Measurements from ENCODE around the gene ARID5A. TPM values are rescaled to one million over a fixed set of nuclear protein-coding genes. Genes with fewer than 3 reads are reported as not detected.

ARID5A gene
- total RNA-seq, 2 experiments from 2014 or later, result 326 to 342 TPM

DNA sequence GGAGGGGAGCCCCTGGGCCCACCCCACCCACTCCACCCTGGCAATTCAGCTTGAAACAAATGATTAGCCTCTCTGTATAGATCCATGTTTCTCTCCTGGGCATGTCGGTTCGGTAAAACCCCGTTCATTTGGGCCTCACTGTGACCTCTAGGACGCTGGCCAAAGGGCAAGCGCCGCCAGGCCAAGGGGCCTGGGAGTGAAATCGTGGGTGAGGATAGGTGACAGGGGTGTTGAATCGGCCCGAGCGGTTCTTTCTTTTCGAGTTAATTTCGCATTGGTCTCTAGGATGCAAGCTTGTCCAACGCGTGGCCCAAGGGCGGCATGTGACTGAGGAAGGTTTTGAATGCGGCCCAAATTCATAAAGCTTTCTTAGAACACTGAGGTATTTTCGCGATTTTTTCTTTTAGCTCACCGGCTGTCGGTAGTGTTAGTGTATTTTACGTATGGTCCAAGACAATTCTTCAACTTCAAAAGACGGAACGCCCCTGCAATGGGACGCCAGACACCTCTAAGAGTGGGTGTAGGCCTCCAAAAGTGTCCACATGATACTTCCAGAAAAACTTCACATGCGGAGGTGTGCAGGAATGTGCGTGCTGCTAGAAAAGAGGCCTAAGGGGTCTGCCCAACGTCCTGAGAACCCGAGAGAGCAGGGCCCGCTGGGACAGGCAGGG is 9.8 kb upstream of the ARID5A start:
- Histone ChIP-seq H3K9me3 (ENCODE audit: control insufficient read depth in 1 of 2, insufficient read depth in 1 of 2, low read length in 2 of 2) (no peaks in the 10 kb centered on the region), H3K36me3 (ENCODE audit: insufficient read depth, low read length) (no peaks in the 10 kb centered on the region), H3K27me3 (ENCODE audit: control insufficient read depth in 1 of 2, insufficient read depth in 2 of 2, low read length in 2 of 2) (no peaks in the 10 kb centered on the region), H3K4me3 (ENCODE audit: low read length) (peak overlapping the region; percentile 64), H3K27ac (ENCODE audit: low read depth in 1 of 2, low read length in 2 of 2) (peak overlapping the region in 1 of 2 donors; percentile 10), H3K4me1 (ENCODE audit: insufficient read depth, low read length) (peaks cover 74% of the 10 kb centered on the region)
- peaks cover 46% of the 10 kb centered on the region for H3K4me1 Mint-ChIP-seq (ENCODE audit: low read depth)
- DNase-seq (no peak), ATAC-seq (ENCODE audit: poor library complexity) (no peak)
- ChIA-PET POLR2A (interaction anchor here (0.8 to 7.2 kb wide), 4 partner anchors 11 to 119 kb away, joined by 3 to 180 read pairs (median 20); partner anchors contain the start of gene ARID5A), CTCF (interaction anchor here (1.1 to 5.2 kb wide), 4 partner anchors 12 to 28 kb away, joined by 4 to 30 read pairs (median 10); no protein-coding TSS in a partner anchor)
- H3K4me3 Mint-ChIP-seq, result peak overlapping the region; percentile 52
- no peaks in the 10 kb centered on the region for H3K9me3 Mint-ChIP-seq
- H3K27ac Mint-ChIP-seq, result peak overlapping the region; percentile 52
- intact Hi-C loops (cut with DNase I, micrococcal nuclease), result loop anchor here in 1 of 2 experiments (1.0 kb wide), 1 partner anchor 28 kb away; no protein-coding TSS in a partner anchor
- H3K36me3 Mint-ChIP-seq (ENCODE audit: low read depth), result no peaks in the 10 kb centered on the region
- H3K27me3 Mint-ChIP-seq, result no peaks in the 10 kb centered on the region
- TF ChIP-seq, protein P1, sequence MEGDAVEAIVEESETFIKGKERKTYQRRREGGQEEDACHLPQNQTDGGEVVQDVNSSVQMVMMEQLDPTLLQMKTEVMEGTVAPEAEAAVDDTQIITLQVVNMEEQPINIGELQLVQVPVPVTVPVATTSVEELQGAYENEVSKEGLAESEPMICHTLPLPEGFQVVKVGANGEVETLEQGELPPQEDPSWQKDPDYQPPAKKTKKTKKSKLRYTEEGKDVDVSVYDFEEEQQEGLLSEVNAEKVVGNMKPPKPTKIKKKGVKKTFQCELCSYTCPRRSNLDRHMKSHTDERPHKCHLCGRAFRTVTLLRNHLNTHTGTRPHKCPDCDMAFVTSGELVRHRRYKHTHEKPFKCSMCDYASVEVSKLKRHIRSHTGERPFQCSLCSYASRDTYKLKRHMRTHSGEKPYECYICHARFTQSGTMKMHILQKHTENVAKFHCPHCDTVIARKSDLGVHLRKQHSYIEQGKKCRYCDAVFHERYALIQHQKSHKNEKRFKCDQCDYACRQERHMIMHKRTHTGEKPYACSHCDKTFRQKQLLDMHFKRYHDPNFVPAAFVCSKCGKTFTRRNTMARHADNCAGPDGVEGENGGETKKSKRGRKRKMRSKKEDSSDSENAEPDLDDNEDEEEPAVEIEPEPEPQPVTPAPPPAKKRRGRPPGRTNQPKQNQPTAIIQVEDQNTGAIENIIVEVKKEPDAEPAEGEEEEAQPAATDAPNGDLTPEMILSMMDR (IDR thresholded peaks at IDR 0.05), result no peak

DNA sequence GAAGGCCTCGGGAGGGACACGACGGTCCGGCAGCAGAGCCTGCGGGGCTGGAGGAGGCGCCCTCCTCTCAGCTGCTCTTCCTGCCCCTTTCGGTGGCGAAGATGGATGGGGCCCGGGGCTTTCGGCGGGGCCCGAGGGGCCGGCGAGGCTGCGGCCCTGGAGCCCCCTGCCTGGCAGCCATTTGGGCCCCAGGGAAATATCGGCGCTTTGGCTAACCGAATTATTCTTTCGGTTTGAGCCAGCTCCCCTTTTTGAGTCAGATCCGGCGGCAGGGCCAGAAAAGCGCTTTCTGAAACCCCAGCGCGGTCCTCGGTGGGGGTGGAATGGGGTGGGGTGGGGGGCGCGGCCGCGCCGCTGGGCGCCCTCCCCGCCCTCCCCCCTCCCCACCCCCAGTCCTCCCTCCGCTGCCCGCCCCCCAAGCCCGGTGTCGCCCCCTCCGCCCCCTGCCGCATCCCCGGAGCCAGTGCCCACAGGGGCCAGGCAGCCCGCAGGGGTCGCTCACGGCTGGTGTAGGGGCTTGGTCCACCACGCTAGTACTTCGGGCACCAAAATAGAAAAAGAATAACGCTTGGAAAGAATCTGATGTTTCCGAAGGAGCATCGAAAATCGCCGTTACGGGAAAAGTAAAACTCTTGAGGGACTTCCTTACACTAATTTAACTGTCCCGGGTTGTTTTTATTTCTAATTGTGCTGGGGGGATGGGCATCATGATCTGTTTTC is 9.1 kb upstream of the ARID5A start:
- H3K27me3 ChIP-seq (ENCODE audit: control insufficient read depth in 1 of 2, insufficient read depth in 2 of 2, low read length in 2 of 2), result no peaks in the 10 kb centered on the region
- H3K27ac Mint-ChIP-seq, result peak overlapping the region; percentile 79
- H3K4me1 Mint-ChIP-seq (ENCODE audit: low read depth), result peaks cover 53% of the 10 kb centered on the region
- ChIA-PET POLR2A (interaction anchor here (0.5 to 7.2 kb wide), 10 partner anchors 9 to 428 kb away, joined by 3 to 180 read pairs (median 4); partner anchors contain the start of gene ARID5A), CTCF (interaction anchor here (1.0 to 5.2 kb wide), 7 partner anchors 11 to 120 kb away, joined by 3 to 30 read pairs (median 4); no protein-coding TSS in a partner anchor)
- H3K4me3 ChIP-seq (ENCODE audit: low read length), result peak overlapping the region; percentile 64
- no peaks in the 10 kb centered on the region for H3K36me3 Mint-ChIP-seq (ENCODE audit: low read depth)
- peak overlapping the region; percentile 87 for H3K4me3 Mint-ChIP-seq
- H3K36me3 ChIP-seq (ENCODE audit: insufficient read depth, low read length), result no peaks in the 10 kb centered on the region
- H3K9me3 Mint-ChIP-seq, result no peaks in the 10 kb centered on the region
- peaks cover 81% of the 10 kb centered on the region for H3K4me1 ChIP-seq (ENCODE audit: insufficient read depth, low read length)
- TF ChIP-seq, protein P1 (IDR thresholded peaks at IDR 0.05), result peak; percentile 43
- H3K27ac ChIP-seq (ENCODE audit: low read depth in 1 of 2, low read length in 2 of 2), result peak overlapping the region in 1 of 2 donors; percentile 10
- H3K27me3 Mint-ChIP-seq, result no peaks in the 10 kb centered on the region
- intact Hi-C loops (cut with DNase I, micrococcal nuclease), result loop anchor here (1.0 kb wide), 1 partner anchor 27 kb away; no protein-coding TSS in a partner anchor
- ATAC-seq (ENCODE audit: poor library complexity) (no peak), DNase-seq (peak in 11 of 14 experiments; percentile 36 to 74 (median 53))
- no peaks in the 10 kb centered on the region for H3K9me3 ChIP-seq (ENCODE audit: control insufficient read depth in 1 of 2, insufficient read depth in 1 of 2, low read length in 2 of 2)

DNA sequence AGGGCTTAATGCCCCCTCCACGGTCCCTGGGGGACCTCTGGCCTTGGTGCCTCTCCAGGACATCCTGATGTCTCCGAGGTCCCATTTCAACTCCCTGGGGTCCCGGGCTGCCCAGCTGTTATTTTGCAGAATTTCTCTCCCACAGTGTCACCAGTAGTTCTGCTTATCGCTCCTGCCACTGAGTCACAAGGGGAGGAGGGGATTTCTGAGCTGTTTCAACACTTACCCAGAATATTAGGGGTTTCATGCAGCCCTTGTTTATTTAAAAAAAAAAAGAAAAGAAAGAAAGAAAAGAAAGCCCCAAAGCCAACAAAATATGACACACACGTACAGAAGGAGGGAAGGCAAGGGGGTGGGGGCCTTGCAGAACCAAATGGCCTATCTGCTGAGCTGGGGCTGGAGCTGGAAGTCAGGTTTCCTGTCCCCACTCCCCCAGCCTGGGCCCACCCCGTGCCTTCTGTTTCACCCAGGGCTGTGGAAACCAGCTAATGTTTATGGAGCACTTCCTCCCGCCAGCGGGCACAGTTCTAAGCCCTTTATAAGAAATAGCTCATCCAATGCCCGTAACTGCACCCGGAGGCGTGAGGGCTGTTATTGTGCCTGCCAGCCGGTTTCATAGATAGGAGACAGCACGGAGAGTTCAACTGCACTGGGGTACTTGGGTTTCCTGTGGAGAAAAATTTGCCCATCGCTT is 8.4 kb upstream of the ARID5A start:
- intact Hi-C loops (cut with DNase I, micrococcal nuclease), result loop anchor here in 1 of 2 experiments (1.0 kb wide), 1 partner anchor 26 kb away; no protein-coding TSS in a partner anchor
- Mint-ChIP-seq H3K27ac (peak overlapping the region; percentile 79), H3K4me1 (ENCODE audit: low read depth) (peaks cover 57% of the 10 kb centered on the region), H3K4me3 (peak overlapping the region; percentile 87), H3K36me3 (ENCODE audit: low read depth) (no peaks in the 10 kb centered on the region), H3K27me3 (no peaks in the 10 kb centered on the region), H3K9me3 (no peaks in the 10 kb centered on the region)
- H3K27me3 ChIP-seq (ENCODE audit: control insufficient read depth in 1 of 2, insufficient read depth in 2 of 2, low read length in 2 of 2), result no peaks in the 10 kb centered on the region
- TF ChIP-seq, protein P1 (IDR thresholded peaks at IDR 0.05), result no peak
- POLR2A ChIA-PET, result interaction anchor here (0.5 to 7.2 kb wide), 11 partner anchors 10 to 584 kb away, joined by 3 to 180 read pairs (median 4); partner anchors contain the start of gene ARID5A
- CTCF ChIA-PET, result interaction anchor here (0.5 to 5.2 kb wide), 9 partner anchors 10 to 322 kb away, joined by 3 to 30 read pairs (median 4); no protein-coding TSS in a partner anchor
- peak; percentile 26 to 81 (median 60) for DNase-seq
- no peak overlapping the region for H3K27ac ChIP-seq (ENCODE audit: low read depth in 1 of 2, low read length in 2 of 2)
- H3K9me3 ChIP-seq (ENCODE audit: control insufficient read depth in 1 of 2, insufficient read depth in 1 of 2, low read length in 2 of 2), result no peaks in the 10 kb centered on the region
- peaks cover 82% of the 10 kb centered on the region for H3K4me1 ChIP-seq (ENCODE audit: insufficient read depth, low read length)
- peak overlapping the region; percentile 64 for H3K4me3 ChIP-seq (ENCODE audit: low read length)
- peak; percentile 23 for ATAC-seq (ENCODE audit: poor library complexity)
- H3K36me3 ChIP-seq (ENCODE audit: insufficient read depth, low read length), result no peaks in the 10 kb centered on the region

Measured in CD4-positive, alpha-beta T cell (primary cell).